Peyer's patch (tissue), 4 donors: ENCODE results near the gene CDK11B.
"Not testable (repeated sequence)": the region's sequence is repeated elsewhere in the genome, so short reads cannot be mapped to it uniquely, and the experiment has no call there.

Experiments
- POLR2A ChIP-seq, 2 donors: fragments of 450-650 bp; IDR thresholded peaks; one replicate each; pipeline ENCODE4 v1.5.1; 2017; ENCODE audit warnings: antibody characterized with exemption in 2 of 2, mild to moderate bottlenecking in 2 of 2, moderate library complexity in 2 of 2
- TF ChIP-seq, protein P1 (sequence below), 6 experiments: fragments of 450-650 bp in 4 of 6; fragments of 200-600 bp in 2 of 6; sonication (generic) in 1 of 6; IDR thresholded peaks; one replicate each; pipeline ENCODE4 v1.5.1; 2017 to 2019; ENCODE audit warnings: antibody characterized with exemption in 6 of 6, mild to moderate bottlenecking in 3 of 6, moderate library complexity in 1 of 6

DNA sequence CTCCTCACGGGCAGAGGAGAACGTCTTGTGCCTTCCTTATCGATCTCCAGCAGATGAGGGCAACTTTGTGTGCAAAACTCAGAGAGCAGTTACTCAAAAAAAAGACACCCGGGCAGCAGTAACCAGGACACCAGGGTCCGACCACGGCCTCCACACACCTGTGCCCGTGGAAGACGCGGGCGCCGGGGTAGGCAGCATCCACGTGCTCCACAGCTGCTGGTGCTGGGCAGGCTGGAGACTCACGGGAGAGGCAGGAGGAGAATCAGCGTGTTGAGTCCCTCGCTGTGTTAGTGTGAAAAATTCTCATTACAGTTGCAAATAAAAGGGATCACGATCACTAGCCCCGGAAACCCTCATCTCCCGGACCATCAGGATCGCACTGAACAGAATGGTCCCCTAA lies 40.3 kb upstream of the CDK11B start:
- not testable (repeated sequence) for TF ChIP-seq POLR2A (IDR thresholded peaks at IDR 0.05)
- TF ChIP-seq, protein P1, sequence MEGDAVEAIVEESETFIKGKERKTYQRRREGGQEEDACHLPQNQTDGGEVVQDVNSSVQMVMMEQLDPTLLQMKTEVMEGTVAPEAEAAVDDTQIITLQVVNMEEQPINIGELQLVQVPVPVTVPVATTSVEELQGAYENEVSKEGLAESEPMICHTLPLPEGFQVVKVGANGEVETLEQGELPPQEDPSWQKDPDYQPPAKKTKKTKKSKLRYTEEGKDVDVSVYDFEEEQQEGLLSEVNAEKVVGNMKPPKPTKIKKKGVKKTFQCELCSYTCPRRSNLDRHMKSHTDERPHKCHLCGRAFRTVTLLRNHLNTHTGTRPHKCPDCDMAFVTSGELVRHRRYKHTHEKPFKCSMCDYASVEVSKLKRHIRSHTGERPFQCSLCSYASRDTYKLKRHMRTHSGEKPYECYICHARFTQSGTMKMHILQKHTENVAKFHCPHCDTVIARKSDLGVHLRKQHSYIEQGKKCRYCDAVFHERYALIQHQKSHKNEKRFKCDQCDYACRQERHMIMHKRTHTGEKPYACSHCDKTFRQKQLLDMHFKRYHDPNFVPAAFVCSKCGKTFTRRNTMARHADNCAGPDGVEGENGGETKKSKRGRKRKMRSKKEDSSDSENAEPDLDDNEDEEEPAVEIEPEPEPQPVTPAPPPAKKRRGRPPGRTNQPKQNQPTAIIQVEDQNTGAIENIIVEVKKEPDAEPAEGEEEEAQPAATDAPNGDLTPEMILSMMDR (IDR thresholded peaks at IDR 0.05): not testable (repeated sequence)
